Activated CD4-positive, alpha-beta T cell treated with anti-CD3 and anti-CD28 coated beads, Interleukin-2, Interleukin-4, amounts not matched to agents 100 ng/mL and 50 ng/mL, durations not matched to agents 16 hours and 8 hours (primary cell): Measurements from ENCODE around the gene FMN2.

ENCODE experiments used
- DNase-seq: peaks from one replicate; pipeline ENCODE4 v3.0.0-alpha.2; 2020; ENCODE audit warnings: low spot score

FMN2 gene

DNA sequence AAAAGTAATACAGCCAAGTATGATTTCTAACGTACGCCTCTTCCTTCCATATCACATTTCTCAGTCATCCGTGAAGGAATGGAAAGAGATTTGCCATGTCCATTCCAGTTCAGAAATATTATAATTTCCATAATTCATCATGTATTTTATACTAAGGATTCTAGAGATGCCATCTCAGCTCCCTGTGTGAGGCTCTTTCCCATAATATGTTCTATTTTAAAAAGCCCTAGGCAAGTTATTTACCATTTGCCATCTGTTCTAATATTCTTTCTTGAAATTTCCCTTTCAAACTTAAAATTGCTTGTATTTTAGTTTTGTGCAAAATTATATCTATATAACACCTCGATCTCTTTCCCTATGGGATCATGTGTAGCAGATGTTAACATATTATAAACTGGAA is 106.7 kb downstream of the FMN2 start:
- no peak for DNase-seq

DNA sequence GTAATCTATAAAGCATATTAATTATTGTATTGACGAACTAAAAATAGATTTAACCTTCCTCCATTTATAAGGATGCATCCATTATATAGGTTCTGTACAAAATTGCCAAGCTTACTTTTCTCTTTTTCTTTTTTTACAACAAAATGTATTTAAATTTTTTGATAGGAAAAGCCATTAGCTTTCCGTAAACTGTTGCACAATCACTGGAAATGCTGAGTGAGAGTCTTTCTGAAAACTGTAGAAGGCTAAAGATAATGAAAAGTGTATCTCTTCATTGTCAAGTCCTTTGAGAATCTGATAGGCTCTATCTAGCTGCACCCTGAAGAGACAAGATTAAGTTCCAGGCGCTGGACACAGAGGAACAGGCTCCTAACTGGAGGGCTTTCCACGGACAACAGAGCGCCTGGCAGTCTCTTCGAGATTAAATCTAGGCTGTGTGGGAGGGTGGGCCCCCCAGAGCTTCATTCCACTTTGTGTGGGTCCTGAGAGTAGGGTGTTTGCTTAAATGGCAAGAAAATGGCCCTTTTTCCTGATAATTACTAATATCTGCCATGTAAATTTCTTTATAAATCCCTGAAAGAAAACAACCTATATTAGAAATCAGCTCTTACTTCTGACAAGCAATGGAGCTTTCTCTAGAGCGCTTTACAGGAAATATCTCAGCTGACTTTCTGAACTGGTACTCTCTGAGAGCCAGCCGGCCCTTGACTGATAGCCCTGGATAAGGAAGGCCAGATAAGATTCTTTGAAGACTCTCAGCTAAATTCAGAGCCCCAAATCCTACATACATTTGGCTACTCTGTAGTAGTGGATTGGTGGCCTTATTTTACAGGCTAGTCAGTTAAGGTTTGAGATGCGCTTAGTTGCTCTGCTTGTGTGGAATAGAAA is 108.3 kb downstream of the FMN2 start:
- no peak for DNase-seq

DNA sequence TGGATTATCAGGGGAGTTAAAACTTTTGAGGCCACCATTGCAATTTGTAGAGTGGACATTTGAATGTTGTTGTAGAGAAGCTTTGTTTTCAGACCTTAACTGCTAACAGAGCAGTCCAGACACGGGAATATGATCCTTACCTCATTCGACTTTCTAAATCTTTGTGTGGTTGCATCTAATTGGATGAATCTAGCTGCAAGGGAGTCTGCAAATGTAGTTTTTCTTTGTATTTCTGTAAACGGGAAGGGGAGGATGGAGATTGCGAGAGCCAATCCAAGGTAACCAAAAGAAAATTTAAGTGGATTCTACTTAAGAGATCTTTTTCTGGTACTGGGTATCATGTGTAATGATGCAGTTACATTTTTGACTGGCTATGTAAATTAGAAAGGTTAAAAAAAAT is 110.2 kb downstream of the FMN2 start:
- DNase-seq = no peak

DNA sequence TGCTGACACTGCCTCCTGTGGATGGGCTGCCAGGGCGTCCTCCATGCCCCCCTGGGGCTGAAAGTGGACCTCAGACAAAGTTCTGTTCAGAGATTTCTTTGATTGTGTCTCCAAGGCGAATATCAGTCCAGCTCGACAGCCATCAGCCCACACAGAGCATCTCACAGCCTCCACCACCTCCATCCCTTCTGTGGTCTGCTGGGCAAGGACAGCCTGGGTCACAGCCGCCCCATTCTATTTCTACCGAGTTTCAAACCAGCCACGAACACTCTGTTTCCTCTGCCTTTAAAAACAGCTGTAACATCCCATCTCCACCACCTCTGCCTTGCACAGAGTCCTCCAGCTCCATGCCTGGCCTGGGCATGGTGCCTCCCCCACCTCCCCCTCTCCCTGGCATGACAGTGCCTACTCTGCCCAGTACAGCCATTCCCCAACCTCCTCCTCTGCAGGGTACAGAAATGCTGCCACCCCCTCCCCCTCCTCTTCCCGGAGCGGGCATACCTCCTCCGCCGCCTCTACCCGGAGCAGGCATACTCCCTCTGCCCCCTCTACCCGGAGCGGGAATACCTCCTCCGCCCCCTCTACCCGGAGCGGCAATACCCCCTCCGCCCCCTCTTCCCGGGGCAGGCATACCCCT is 115.5 kb downstream of the FMN2 start:
- DNase-seq = no peak

DNA sequence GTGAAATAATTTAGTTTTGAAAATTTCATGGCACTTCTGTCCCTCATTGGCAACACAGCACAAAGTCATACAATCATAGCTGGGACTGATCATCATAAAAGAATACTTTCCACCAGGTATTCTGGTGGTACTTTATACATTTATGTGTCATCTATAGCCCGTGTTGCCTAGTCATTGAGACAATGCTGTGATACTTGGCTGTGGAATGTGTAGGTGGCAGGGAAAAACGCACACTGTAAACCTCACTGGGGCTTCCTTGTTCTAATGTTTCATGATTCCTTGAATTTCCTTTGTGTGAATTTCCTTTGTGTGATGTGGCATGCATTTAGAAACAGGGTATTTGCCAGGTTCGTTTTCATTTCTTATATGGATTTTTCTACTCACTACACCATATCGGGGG is 118.3 kb downstream of the FMN2 start:
- no peak for DNase-seq

DNA sequence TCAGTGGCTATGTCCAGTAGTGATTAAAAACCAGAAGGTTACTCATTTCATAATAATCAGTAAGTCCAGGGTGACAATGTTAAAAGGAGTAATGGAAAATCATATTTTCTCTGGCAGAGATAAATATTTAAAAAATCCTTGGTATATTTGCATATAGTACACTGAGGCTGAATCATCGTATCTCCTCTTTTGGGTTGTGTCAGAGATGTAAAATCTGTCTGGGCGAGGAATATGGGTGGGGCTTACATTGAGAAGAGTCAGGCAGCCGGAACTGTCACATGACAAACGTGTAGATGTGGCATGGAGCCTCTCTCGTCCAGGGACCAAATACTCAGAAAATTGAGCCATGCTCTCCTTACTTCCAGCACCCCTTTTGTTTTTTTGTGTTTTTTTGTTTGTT is 120.9 kb downstream of the FMN2 start:
- no peak for DNase-seq

DNA sequence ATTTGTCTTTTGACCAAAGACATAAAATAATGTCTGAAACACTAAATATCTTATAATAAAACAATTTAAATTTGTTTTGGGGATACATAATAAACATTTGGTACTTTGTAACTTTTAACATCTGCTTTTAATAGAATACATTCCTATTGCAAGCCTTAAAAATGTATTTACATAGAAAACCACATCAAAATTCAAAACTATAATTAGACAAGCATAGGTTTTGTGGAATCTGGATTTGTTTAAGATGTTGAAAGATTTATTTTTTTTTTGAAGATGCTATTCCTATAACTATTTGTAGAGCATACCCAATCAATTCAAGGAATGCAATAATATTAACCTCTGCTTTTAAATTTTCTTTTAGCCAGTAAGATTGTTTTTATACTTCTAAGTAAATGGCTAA is 125.7 kb downstream of the FMN2 start:
- no peak for DNase-seq

DNA sequence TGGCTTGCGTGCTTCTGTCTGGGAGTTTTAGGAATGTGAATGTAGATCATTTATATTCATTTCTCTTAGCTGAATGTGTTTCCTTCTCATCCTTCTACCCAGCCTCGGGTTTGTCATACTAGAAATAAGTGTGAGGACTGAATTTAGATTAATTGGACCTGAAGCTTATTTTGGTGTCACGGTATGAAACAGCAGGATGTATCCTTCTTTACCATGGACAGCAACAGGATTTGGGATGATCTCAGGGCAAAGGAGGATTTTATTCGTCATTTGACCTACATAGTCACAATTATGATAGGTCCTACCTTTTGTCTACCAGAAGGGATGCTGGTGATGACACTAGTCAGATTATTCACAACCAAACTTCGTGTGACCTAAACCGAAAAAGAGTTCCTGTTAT is 127.4 kb downstream of the FMN2 start:
- DNase-seq = no peak

DNA sequence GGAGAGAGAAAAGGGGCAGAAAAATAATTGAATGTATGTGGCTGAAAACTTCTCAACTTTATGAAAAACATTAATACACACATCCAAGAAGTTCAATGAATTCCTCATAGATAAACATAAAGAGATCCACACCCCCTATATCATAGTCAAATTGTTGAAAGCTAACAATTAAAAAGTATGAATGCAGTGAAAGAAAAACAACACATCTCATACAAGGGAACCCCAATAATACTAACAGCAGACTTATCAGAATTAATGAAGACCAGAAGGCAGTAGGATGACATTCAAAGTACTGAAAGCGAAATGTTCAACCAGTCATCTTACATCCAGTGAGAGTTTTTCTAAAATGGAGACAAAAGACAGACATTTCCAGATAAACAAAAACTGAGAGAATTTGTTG is 134.4 kb downstream of the FMN2 start:
- no peak for DNase-seq

DNA sequence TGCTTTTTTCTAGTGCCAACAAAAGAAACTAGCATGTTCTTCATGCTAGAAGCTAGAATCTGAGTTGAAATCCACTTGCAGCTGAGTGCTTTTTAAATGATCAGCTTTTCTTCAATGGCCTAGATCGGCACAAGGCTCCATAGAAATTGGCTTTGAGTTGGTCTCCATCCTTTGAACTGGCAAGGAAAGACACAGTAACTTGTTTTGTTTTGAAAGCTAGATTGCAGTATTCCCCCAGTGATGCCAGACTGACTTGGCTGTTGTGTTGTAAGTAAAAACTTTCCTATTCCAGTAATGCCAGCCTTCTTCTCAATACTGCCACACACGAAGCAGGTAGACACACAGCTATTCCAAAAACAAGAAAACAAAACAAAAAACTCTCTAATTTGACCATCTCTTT is 139.1 kb downstream of the FMN2 start:
- no peak for DNase-seq

DNA sequence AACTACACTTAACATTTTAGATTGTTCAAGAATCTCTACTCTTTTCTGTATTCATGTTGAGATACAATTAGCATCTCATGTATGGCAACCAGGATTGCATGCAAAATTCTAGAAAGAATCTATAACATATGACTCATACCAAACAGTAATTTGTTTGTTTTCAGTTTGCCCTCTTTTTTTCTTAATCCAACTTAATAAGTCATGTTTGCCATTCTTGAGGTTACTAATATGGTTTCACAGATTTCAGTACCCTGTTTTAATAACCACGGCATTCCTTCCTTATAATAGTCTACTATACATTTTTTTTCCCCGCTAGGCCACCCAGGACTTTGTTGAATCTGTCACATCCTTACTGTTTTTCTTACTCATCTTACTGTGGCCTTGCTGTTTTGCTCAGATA is 140.8 kb downstream of the FMN2 start:
- no peak for DNase-seq

DNA sequence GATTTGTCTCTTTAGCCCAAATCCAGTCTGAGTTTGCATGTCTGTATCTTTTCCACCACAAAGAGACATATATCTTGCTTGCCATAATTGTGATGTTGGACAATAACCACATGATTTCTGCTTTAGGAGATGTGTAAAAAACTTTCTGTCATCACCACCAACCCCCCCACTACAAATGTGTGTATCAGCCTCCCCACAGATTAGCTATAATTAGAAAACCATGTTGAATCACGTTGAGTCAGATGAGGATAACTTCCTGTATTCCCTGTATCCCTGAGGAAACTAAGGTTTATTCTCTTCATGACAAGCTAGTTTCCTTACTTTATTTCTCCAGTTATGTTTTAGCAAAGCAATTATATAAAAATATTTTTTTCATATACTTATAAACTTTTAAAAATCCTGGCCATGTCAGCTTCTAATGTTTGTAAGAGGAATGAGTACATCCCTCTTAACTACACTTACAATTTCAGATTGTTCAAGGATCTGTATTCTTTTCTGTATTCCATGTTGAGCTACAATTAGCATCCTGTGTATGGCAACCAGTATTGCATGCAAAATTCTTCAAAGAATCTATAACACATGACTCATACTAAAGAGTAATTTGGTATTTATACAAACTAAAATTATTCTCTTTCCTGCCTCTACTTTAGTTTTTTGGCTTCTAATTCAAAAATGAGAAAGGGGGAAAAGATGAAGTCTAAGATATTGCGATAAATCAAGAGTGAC is 143.0 kb downstream of the FMN2 start:
- no peak for DNase-seq

DNA sequence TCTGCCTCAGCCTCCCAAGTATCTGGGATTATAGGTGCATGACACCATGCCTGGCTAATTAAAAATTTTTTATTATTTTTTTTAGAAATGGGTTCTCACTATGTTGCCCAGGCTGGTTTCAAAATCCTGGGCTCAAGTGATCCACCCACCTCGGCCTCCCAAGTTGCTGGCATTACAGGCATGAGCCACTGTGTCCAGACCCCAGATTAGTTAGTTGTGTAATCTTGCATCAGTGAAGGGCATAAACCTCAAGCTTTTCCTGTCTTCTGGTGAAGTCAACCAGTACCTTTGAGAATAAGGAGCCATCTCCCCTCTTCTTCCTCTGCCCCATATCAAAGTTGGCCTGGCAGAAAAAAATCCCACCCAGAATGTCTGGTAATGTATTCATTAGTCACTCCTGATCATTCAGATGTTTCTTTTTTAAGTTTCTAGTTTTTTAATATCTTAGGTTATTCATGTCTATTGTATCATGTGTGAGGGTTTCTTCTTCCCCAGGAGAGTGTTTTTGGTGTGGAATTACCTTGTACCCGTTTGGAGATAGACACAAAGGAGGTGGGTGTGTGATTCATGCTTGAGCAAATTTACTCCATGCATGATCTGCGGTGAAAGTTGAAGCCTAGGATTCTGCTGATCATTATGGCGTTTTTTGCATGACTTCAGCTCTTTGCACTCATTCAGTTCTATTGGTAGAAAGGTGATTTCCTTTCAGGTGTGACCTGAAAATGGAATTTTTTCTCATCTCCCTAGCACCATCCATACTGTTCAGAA is 144.0 kb downstream of the FMN2 start:
- no peak for DNase-seq

DNA sequence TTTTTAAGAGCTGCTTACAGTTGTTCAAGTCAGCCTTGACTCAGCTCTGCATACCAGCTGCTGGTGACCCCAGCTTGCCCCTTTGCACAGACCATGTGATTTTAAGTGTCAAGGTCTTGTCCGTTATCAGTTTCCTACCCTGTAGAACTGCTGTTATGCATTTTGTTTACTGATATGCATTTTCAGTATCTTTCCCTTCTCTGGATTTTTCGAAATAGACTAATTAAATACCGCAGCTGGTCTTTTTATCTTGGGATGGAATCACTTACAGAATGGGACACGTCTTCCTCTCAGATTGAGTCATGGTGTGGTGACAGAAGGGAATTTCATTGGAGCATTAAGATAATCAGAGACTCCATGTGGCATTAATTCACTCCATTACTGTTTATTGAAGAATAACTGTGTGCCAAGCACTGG is 145.6 kb downstream of the FMN2 start:
- DNase-seq = no peak

DNA sequence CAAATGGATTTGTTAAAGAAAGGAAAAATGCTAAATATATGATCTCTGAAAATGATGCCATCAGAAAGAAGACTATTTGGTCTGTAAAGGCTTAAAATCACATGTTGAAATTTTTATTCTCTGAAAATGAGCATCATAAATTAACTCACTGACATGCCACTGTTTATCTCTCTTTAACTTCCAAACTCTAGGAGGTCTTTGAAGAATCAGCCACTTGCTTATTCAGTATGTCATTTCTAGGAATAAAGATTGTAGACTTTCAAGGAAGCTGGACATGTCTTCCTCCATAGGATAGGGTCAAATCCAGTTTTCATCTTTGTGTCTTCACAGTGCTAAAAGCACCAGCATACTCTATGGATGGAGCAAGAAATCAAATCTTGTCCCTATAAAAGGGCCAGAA is 147.6 kb downstream of the FMN2 start:
- no peak for DNase-seq

DNA sequence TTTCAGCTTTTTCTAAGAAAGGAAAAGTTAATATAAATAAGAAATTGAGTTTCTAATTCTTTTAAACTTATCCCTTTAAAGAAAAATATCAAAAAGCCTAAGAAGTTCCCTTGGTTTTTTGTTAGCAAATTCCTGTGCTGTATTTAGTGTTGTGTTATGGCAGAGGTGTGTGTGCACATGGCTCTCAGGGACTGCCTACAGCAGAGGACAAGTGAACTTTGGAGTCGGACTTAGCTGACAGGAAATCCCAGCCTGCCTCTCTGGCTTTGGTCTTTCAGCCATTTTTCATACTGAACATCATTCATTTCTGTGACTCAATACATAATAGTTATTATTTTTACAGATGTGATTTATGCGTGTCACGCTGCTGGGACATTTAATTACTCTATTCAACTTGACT is 149.6 kb downstream of the FMN2 start:
- no peak for DNase-seq

DNA sequence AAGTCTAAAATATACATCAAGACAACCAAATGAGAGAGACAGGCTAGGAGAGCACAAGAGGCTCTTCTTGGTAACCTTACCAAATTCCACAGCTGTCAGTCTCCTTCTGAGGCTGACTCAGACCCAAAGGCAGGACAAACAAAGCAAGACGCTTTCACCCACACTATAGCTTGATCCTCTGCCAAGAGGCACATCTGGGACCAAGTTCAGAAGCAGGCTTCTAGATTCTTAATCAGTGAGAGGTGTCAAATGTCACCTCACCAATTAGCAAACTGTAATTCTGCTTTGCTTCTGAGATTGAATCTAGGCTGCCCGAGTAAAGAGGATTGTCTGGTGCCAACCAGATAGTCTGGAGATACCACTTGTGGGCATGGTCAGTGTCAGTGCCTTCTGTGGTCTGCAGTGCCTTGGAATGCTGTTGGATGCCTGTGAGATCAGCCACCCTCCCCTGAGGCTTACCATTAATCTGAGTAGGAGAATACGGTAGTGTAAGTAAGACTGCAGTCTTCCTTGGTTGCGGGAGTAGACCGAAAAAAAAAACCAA is 151.0 kb downstream of the FMN2 start:
- DNase-seq = no peak

DNA sequence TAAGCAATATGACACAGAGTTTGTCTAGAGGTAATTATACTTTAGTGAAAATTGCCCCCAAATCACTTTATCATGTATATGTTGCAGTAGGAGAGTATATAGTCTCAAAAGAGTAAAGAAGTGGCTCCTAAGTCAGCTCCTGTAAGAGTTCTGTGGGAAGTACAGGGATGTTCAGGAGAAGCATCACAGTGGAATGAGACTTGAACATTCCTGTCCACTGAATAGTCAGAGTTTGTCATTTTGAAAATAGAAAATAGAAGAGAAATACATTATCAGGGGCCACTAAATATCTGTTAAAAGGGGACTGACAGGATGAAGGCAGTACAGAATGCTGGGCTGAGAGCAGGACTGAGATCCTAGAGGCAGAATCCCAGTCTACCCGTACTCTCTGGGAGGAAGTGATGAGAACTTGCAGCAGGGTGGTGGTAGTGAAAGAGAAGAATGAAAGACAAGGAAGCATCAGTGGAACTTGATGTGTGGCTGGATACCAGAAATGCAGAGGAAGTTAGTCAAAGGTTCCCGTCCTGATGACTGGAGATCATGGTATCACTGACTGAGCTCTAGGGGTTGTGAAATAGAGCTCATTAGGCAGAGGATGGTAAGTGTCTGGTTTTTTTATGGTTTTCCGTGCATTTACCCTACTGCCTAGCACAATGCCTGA is 153.4 kb downstream of the FMN2 start:
- no peak for DNase-seq

DNA sequence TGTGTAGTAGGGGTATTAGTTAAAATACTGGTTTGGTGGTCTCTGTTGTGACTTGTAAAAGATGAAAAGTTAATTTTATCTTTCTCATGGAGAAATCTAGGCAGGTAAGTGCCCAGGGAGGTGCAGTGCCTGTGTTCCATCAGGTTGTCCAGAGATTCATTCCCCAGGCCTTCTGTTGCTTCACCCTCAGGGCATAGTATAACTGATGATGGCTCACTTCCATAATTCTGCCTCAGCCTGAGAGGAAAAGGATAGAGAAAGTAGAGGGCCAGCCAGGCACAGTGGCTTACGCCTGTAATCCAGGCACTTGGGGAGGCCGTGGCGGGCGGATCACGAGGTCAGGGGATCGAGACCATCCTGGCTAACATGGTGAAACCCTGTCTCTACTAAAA is 153.9 kb downstream of the FMN2 start:
- no peak for DNase-seq

DNA sequence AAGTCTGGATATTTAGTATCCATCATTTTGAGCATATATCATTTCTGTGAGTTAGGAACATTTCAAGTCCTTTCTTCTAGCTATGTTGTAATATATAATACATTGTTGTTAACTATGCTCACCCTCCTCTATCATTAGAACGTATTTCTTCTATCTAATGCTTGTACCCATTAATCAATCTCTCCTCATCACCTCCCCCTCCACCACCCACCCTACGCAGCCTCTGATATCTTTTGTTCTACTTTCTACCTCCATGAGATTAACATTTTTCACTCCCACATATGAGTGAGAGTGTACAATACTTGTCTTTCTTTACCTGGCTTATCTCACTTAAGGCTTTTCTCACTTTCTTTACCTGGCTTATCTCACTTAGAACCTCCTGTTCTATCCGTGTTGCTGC is 156.2 kb downstream of the FMN2 start:
- no peak for DNase-seq

DNA sequence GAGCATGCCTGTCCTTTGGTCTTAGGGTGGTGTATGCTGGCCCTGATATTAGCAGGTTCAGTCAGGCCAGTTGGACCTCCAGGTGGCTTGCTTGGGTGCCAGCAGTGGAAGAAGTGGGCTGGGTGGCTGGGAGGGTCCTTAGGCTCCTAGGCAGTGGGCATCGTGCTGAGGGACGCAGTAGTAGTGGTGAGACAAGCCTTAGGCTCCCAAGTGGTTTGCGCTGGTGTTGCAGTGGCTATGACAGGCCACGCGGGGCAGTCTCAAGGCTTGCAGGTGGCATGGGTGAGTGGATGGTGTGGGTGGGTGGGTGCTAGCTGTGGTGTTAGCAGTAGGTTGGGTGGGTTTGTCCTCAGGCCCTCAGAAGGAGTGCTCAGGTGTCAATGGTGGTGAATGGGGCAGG is 162.3 kb downstream of the FMN2 start:
- no peak for DNase-seq
